CD14-positive monocyte (primary cell): ENCODE measurements around the gene SLC17A7. TPM values are rescaled to one million over a fixed set of nuclear protein-coding genes. Genes with fewer than 3 reads are reported as not detected.
A peak's percentile ranks its signal among the peaks of the same experiment; 100 is the strongest.

Experiments used
- DNase-seq, 3 donors: peaks; one replicate each; pipeline ENCODE4 v3.0.0-alpha.2; 2011 to 2022
- H2AFZ ChIP-seq: 2 replicates; pipeline ENCODE4 v1.6.0; 2012; ENCODE audit warnings: mild to moderate bottlenecking, low read depth, low read length, inconsistent platforms; ENCODE audit not compliant: insufficient read depth, poor library complexity, severe bottlenecking
- H3K27ac ChIP-seq, 2 donors: 1 replicate in 1 of 2; 2 replicates in 1 of 2; pipeline ENCODE4 v1.5.1; 2012 to 2013; ENCODE audit warnings: low read length in 2 of 2, control low read depth in 1 of 2, inconsistent platforms in 1 of 2, low read depth in 1 of 2, mild to moderate bottlenecking in 1 of 2
- H3K27me3 ChIP-seq, 2 donors: one replicate each; pipeline versions ENCODE4 v1.6.0 to v1.6.1; 2011 to 2013; ENCODE audit warnings: low read length in 2 of 2; ENCODE audit not compliant: control insufficient read depth in 2 of 2, insufficient read depth in 2 of 2
- H3K36me3 ChIP-seq, 2 donors: replicated peaks in 1 of 2; 1 replicate in 1 of 2; 2 replicates in 1 of 2; pipeline versions ENCODE4 v1.5.1 to v1.6.1; 2012 to 2013; ENCODE audit warnings: low read length in 2 of 2, control low read depth in 1 of 2, inconsistent platforms in 1 of 2, mild to moderate bottlenecking in 1 of 2; ENCODE audit not compliant: insufficient read depth in 2 of 2, control insufficient read depth in 1 of 2
- H3K4me1 ChIP-seq, 2 donors: 1 replicate in 1 of 2; 2 replicates in 1 of 2; pipeline versions ENCODE4 v1.5.1 to v1.6.1; 2012 to 2013; ENCODE audit warnings: low read length in 2 of 2, control low read depth in 1 of 2, inconsistent platforms in 1 of 2, mild to moderate bottlenecking in 1 of 2, moderate library complexity in 1 of 2; ENCODE audit not compliant: insufficient read depth in 2 of 2, control insufficient read depth in 1 of 2
- H3K4me2 ChIP-seq: replicated peaks from 2 replicates; pipeline ENCODE3; 2012; ENCODE audit warnings: low read length, moderate library complexity, mild to moderate bottlenecking; ENCODE audit not compliant: poor library complexity, severe bottlenecking; ENCODE audit errors: extremely low read depth
- H3K4me3 ChIP-seq, 3 experiments: fragments of 200-600 bp in 1 of 3; sonication (generic) in 1 of 3; replicated peaks in 1 of 3; 1 replicate in 2 of 3; 2 replicates in 1 of 3; pipeline ENCODE4 v1.5.1; 2011 to 2013; ENCODE audit warnings: low read length in 3 of 3, mild to moderate bottlenecking in 3 of 3, control low read depth in 2 of 3, low read depth in 2 of 3, inconsistent platforms in 1 of 3, moderate library complexity in 1 of 3
- H3K79me2 ChIP-seq: 2 replicates; pipeline ENCODE4 v1.6.0; 2012; ENCODE audit warnings: mild to moderate bottlenecking, control low read depth, inconsistent platforms, low read length, moderate library complexity; ENCODE audit not compliant: insufficient read depth
- H3K9ac ChIP-seq: 2 replicates; pipeline ENCODE4 v1.6.0; 2017; ENCODE audit warnings: low read length, mild to moderate bottlenecking; ENCODE audit not compliant: insufficient read depth, poor library complexity, severe bottlenecking
- H3K9me3 ChIP-seq, 2 donors: replicated peaks in 1 of 2; 1 replicate in 1 of 2; 2 replicates in 1 of 2; pipeline versions ENCODE4 v1.5.1 to v1.6.1; 2012 to 2013; ENCODE audit warnings: low read length in 2 of 2, control low read depth in 1 of 2; ENCODE audit not compliant: control insufficient read depth in 1 of 2, insufficient read depth in 1 of 2
- H4K20me1 ChIP-seq: 2 replicates; pipeline ENCODE4 v1.6.0; 2012; ENCODE audit warnings: mild to moderate bottlenecking, low read length, control low read depth, moderate library complexity; ENCODE audit not compliant: insufficient read depth
- H3K27ac Mint-ChIP-seq, 7 donors: one replicate each; pipeline ENCODE4 v1.8.0; 2020; ENCODE audit warnings: mild to moderate bottlenecking in 7 of 7, mixed read lengths in 7 of 7, moderate library complexity in 6 of 7, inconsistent platforms in 2 of 7
- H3K27me3 Mint-ChIP-seq, 3 donors: one replicate each; pipeline ENCODE4 v1.8.0; 2021 to 2022; ENCODE audit warnings: low read depth in 3 of 3, mild to moderate bottlenecking in 3 of 3, mixed read lengths in 3 of 3, moderate library complexity in 3 of 3, inconsistent platforms in 1 of 3
- H3K36me3 Mint-ChIP-seq, 2 donors: one replicate each; pipeline ENCODE4 v1.8.0; 2020; ENCODE audit warnings: mixed read lengths in 2 of 2, inconsistent platforms in 1 of 2, mild to moderate bottlenecking in 1 of 2
- H3K4me1 Mint-ChIP-seq: one replicate; pipeline ENCODE4 v1.8.0; 2020; ENCODE audit warnings: mild to moderate bottlenecking, mixed read lengths
- H3K4me3 Mint-ChIP-seq, 2 donors: one replicate each; pipeline ENCODE4 v1.8.0; 2020; ENCODE audit warnings: mild to moderate bottlenecking in 2 of 2, mixed read lengths in 2 of 2, moderate library complexity in 1 of 2
- H3K9me3 Mint-ChIP-seq, 7 donors: one replicate each; pipeline ENCODE4 v1.8.0; 2020 to 2022; ENCODE audit warnings: mixed read lengths in 7 of 7, mild to moderate bottlenecking in 6 of 7, moderate library complexity in 6 of 7, inconsistent platforms in 2 of 7
- WGBS: methylation state at CpG from one replicate; pipeline ENCODE4 v1.1.5; 2013; ENCODE audit warnings: missing lambda C conversion rate; ENCODE audit not compliant: insufficient coverage; 5-methylcytosine and 5-hydroxymethylcytosine counted together
- intact Hi-C, 2 donors: fragments of 100-400 bp; cut with micrococcal nuclease; formaldehyde crosslinking; loops; one replicate each; pipeline versions ENCODE4 v1.15.0 to v1.15.1; 2023
- polyA plus RNA-seq, 3 donors: library from polyadenylated mRNA; depleted of rRNA in 1 of 3; unstranded in 2 of 3; stranded (reverse) in 1 of 3; fragments of 300-500 nt in 2 of 3; fragments of >200 nt in 1 of 3; fragmentation: Illumina TruSeq in 2 of 3; gene quantifications; 1 replicate in 2 of 3; 2 replicates in 1 of 3; pipeline ENCODE4 v1.2.3, GENCODE V29; 2012 to 2021
- TF ChIP-seq, protein P1 (sequence below): fragments of 200-600 bp; IDR thresholded peaks from one replicate; pipeline ENCODE4 v1.8.0; 2022; ENCODE audit warnings: antibody characterized with exemption, mild to moderate bottlenecking

Gene SLC17A7
- polyA plus RNA-seq, 3 donors: 0.04 to 0.09 TPM; not detected in 1

GRCh38 chr19:49430172-49430677 lies 11.1 kb downstream of the SLC17A7 start:
- Mint-ChIP-seq H3K4me3 (peak overlapping the region in 1 of 2 donors; percentile 80), H3K27me3 (peaks cover 99 to 100% (median 99%) of the 10 kb centered on the region in 3 donors), H3K27ac (no peak overlapping the region), H3K4me1 (peaks cover 25% of the 10 kb centered on the region), H3K36me3 (peaks cover 0 to 17% of the 10 kb centered on the region in 2 donors), H3K9me3 (peaks cover 0 to 46% (median 21%) of the 10 kb centered on the region in 7 donors)
- Histone ChIP-seq H3K27ac (no peak overlapping the region), H3K4me2 (no peak overlapping the region), H3K36me3 (no peaks in the 10 kb centered on the region), H3K9ac (no peak overlapping the region), H3K9me3 (peaks cover 9 to 51% of the 10 kb centered on the region in 2 donors), H3K79me2 (no peaks in the 10 kb centered on the region), H3K27me3 (peaks cover 59 to 100% of the 10 kb centered on the region in 2 donors), H4K20me1 (no peaks in the 10 kb centered on the region), H3K4me1 (peaks cover 0 to 6% of the 10 kb centered on the region in 2 donors), H3K4me3 (no peak overlapping the region), H2AFZ (no peak overlapping the region)
- TF ChIP-seq, protein P1, sequence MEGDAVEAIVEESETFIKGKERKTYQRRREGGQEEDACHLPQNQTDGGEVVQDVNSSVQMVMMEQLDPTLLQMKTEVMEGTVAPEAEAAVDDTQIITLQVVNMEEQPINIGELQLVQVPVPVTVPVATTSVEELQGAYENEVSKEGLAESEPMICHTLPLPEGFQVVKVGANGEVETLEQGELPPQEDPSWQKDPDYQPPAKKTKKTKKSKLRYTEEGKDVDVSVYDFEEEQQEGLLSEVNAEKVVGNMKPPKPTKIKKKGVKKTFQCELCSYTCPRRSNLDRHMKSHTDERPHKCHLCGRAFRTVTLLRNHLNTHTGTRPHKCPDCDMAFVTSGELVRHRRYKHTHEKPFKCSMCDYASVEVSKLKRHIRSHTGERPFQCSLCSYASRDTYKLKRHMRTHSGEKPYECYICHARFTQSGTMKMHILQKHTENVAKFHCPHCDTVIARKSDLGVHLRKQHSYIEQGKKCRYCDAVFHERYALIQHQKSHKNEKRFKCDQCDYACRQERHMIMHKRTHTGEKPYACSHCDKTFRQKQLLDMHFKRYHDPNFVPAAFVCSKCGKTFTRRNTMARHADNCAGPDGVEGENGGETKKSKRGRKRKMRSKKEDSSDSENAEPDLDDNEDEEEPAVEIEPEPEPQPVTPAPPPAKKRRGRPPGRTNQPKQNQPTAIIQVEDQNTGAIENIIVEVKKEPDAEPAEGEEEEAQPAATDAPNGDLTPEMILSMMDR: no peak
- intact Hi-C loops: loop anchor here in 1 of 2 donors (10.0 kb wide), 1 partner anchor 165 kb away; no protein-coding TSS in a partner anchor
- no peak for DNase-seq
- WGBS: 74% methylated on average over 8 of the region's 9 CpGs

DNA sequence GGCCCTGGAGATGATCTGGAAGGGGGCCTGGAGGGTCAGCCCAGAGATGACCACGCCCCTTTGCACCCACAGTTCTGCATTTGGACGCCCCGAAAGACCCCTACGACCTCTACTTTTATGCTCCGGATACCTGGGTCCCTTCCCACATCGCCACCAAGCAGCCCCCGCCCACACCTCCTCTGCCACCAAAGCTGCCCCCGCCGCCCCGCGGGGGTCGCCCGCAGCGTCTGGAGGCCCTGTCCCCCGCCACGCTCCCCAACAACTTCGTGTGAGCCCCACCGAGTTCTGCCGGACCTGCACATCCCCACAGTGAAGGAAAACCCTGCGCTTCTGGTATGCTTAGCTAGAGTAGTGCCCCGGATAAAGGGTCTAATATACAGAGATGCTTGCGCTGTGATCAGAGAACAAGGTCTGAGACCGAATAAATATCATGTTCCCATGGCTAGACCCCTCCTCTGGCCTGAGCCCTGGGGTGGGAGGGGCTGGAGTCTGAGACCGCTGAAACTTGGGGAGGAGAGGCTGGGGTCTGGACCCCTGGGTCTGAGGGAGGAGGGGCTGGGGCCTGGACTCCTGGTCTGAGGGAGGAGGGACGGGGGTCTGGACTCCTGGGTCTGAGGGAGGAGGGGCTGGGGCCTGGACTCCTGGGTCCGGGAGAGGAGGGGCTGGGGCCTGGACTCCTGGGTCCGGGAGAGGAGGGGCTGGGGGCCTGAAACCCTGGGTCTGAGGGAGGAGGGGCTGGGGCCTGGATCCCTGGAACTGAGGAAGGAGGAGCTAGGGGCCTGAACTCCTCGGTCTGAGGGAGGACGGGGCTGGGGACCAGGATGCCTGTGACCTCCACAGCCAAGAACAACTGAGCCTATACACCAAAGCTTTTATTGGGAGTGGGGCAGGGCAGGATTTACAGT lies 12.5 kb downstream of the SLC17A7 start:
- no peaks in the 10 kb centered on the region for H3K79me2 ChIP-seq
- H3K4me3 ChIP-seq: no peak overlapping the region
- TF ChIP-seq, protein P1: no peak
- DNase-seq: no peak
- peaks cover 65 to 100% of the 10 kb centered on the region in 2 donors for H3K27me3 ChIP-seq
- peaks cover 99 to 100% (median 99%) of the 10 kb centered on the region in 3 donors for H3K27me3 Mint-ChIP-seq
- H3K4me1 Mint-ChIP-seq: peaks cover 27% of the 10 kb centered on the region
- H2AFZ ChIP-seq: no peak overlapping the region
- H3K36me3 ChIP-seq: no peaks in the 10 kb centered on the region
- peak overlapping the region in 1 of 2 donors; percentile 70 for H3K4me3 Mint-ChIP-seq
- peak overlapping the region; percentile 26 for H3K4me2 ChIP-seq
- H3K36me3 Mint-ChIP-seq: peaks cover 0 to 18% of the 10 kb centered on the region in 2 donors
- H3K9me3 ChIP-seq: peaks cover 9 to 52% of the 10 kb centered on the region in 2 donors
- H3K4me1 ChIP-seq: peaks cover 0 to 6% of the 10 kb centered on the region in 2 donors
- H3K27ac Mint-ChIP-seq: peak overlapping the region in 1 of 7 donors; percentile 17
- WGBS: 19% methylated on average over 23 of the region's 29 CpGs
- no peaks in the 10 kb centered on the region for H4K20me1 ChIP-seq
- H3K9ac ChIP-seq: no peak overlapping the region
- intact Hi-C loops: loop anchor here in 1 of 2 donors (10.0 kb wide), 1 partner anchor 54 kb away; no protein-coding TSS in a partner anchor
- peaks cover 0 to 40% (median 18%) of the 10 kb centered on the region in 7 donors for H3K9me3 Mint-ChIP-seq
- H3K27ac ChIP-seq: no peak overlapping the region
